T-helper 1 cell treated with Interleukin-12 subunit alpha and Interleukin-12 subunit beta and Interleukin-4 antibody, amounts not matched to agents 30 ng/mL and 1 ng/mL, for 36 hours (primary cell): Measurements from ENCODE around the gene SND1. TPM values are rescaled to one million over a fixed set of nuclear protein-coding genes. Genes with fewer than 3 reads are reported as not detected.

Experiments
- intact Hi-C: fragments of 100-400 bp; cut with micrococcal nuclease; formaldehyde crosslinking; loops from one replicate; pipeline ENCODE4 v1.15.1; 2024
- total RNA-seq: library from RNA; stranded (reverse); gene quantifications from 2 replicates; pipeline ENCODE4 v1.2.3, GENCODE V29; 2022

Gene SND1
- total RNA-seq, 1 donor from 2014 or later = 250 TPM

GRCh38 chr7:128059143-128059988 lies 407.4 kb downstream of the SND1 start:
- intact Hi-C loops = loop anchor here (10.0 kb wide), 1 partner anchor 155 kb away; no protein-coding TSS in a partner anchor

- intact Hi-C loops = no loop called here
Measured at GRCh38 chr7:128060018-128060417, 408.0 kb downstream of the SND1 start.

- intact Hi-C loops = no loop called here
Measured at GRCh38 chr7:128063088-128063487, 411.1 kb downstream of the SND1 start.

- intact Hi-C loops = no loop called here
Measured at GRCh38 chr7:128065872-128066271, 413.9 kb downstream of the SND1 start.

- intact Hi-C loops = no loop called here
Measured at GRCh38 chr7:128066395-128066794, 414.4 kb downstream of the SND1 start.

- intact Hi-C loops = no loop called here
Measured at GRCh38 chr7:128066858-128067257, 414.9 kb downstream of the SND1 start.

GRCh38 chr7:128067983-128068382 lies 416.0 kb downstream of the SND1 start:
- intact Hi-C loops = no loop called here

GRCh38 chr7:128068785-128069184 lies 416.8 kb downstream of the SND1 start:
- intact Hi-C loops = no loop called here

- intact Hi-C loops = no loop called here
Measured at GRCh38 chr7:128069373-128070364, 417.7 kb downstream of the SND1 start.

- intact Hi-C loops = no loop called here
Measured at GRCh38 chr7:128071376-128071775, 419.4 kb downstream of the SND1 start.

- intact Hi-C loops = no loop called here
Measured at GRCh38 chr7:128071801-128072200, 419.8 kb downstream of the SND1 start.

GRCh38 chr7:128073671-128074310 lies 421.8 kb downstream of the SND1 start:
- intact Hi-C loops = no loop called here

- intact Hi-C loops = no loop called here
Measured at GRCh38 chr7:128074336-128074735, 422.3 kb downstream of the SND1 start.

- intact Hi-C loops = no loop called here
Measured at GRCh38 chr7:128074736-128075135, 422.7 kb downstream of the SND1 start.

GRCh38 chr7:128075242-128076095 lies 423.5 kb downstream of the SND1 start:
- intact Hi-C loops = no loop called here

- intact Hi-C loops = no loop called here
Measured at GRCh38 chr7:128076196-128076795, 424.3 kb downstream of the SND1 start.

- intact Hi-C loops = no loop called here
Measured at GRCh38 chr7:128076796-128077271, 424.8 kb downstream of the SND1 start.

- intact Hi-C loops = no loop called here
Measured at GRCh38 chr7:128078309-128078708, 426.3 kb downstream of the SND1 start.

GRCh38 chr7:128080169-128080568 lies 428.2 kb downstream of the SND1 start:
- intact Hi-C loops = no loop called here

- intact Hi-C loops = no loop called here
Measured at GRCh38 chr7:128081351-128081750, 429.4 kb downstream of the SND1 start.
